Esophagus muscularis mucosa (tissue), 4 donors: Measurements from ENCODE around the gene TPX2. TPM values are rescaled to one million over a fixed set of nuclear protein-coding genes. Genes with fewer than 3 reads are reported as not detected.

Experiments used
- DNase-seq: peaks from one replicate; pipeline ENCODE4 v3.0.0-alpha.2; 2017; ENCODE audit errors: extremely low spot score
- H3K27ac ChIP-seq, 4 donors: fragments of 200-600 bp; sonication (generic); replicated peaks in 1 of 4; 1 replicate in 3 of 4; 2 replicates in 1 of 4; pipeline ENCODE4 v1.5.1; 2016 to 2019; ENCODE audit warnings: mild to moderate bottlenecking in 1 of 4
- H3K27me3 ChIP-seq, 4 donors: fragments of 200-600 bp; sonication (generic); one replicate each; pipeline versions ENCODE4 v1.5.1 to v1.6.0; 2016 to 2019
- H3K36me3 ChIP-seq, 4 donors: fragments of 200-600 bp; sonication (generic); one replicate each; pipeline ENCODE4 v1.5.1; 2016 to 2019
- H3K4me1 ChIP-seq, 4 donors: fragments of 200-600 bp; sonication (generic); one replicate each; pipeline ENCODE4 v1.5.1; 2016 to 2019
- H3K4me3 ChIP-seq, 4 donors: fragments of 200-600 bp; sonication (generic); 1 replicate in 2 of 4; 2 replicates in 2 of 4; pipeline ENCODE4 v1.5.1; 2016 to 2019; ENCODE audit warnings: mild to moderate bottlenecking in 4 of 4, moderate library complexity in 1 of 4
- H3K9me3 ChIP-seq, 4 donors: fragments of 200-600 bp; sonication (generic); 1 replicate in 3 of 4; 2 replicates in 1 of 4; pipeline ENCODE4 v1.5.1; 2016 to 2019
- CTCF ChIP-seq, 3 experiments: fragments of 200-600 bp in 2 of 3; fragments of 450-650 bp in 1 of 3; sonication (generic) in 2 of 3; IDR thresholded peaks; one replicate each; pipeline ENCODE4 v1.5.1; 2017 to 2019; ENCODE audit warnings: antibody characterized with exemption in 3 of 3, mild to moderate bottlenecking in 2 of 3, moderate library complexity in 1 of 3
- EP300 ChIP-seq: sonication (generic); formaldehyde crosslinking; IDR thresholded peaks from one replicate; pipeline ENCODE4 v1.6.1; 2017; ENCODE audit warnings: antibody characterized with exemption
- POLR2A ChIP-seq: fragments of 450-650 bp; IDR thresholded peaks from one replicate; pipeline ENCODE4 v1.6.1; 2017; ENCODE audit warnings: antibody characterized with exemption, moderate library complexity, mild to moderate bottlenecking, low read depth
- POLR2AphosphoS5 ChIP-seq, 2 donors: sonication (generic); formaldehyde crosslinking; IDR thresholded peaks; one replicate each; pipeline ENCODE4 v1.6.1; 2017; ENCODE audit warnings: antibody characterized with exemption in 2 of 2
- WGBS: methylation state at CpG from one replicate; pipeline ENCODE4 v1.1.5; 2018; 5-methylcytosine and 5-hydroxymethylcytosine counted together
- intact Hi-C: fragments of 100-400 bp; cut with DNase I; formaldehyde crosslinking; loops from one replicate; pipeline ENCODE4 v1.15.1; 2023
- total RNA-seq, 4 donors: library from RNA; depleted of rRNA; stranded (reverse); fragments of >200 nt; gene quantifications; one replicate each; pipeline versions ENCODE4 v1.1.0 to v1.2.1, GENCODE V29; 2016

TPX2 gene
- total RNA-seq, 4 donors from 2014 or later, result under 0.01 to 1.1 (median 0.38) TPM

GRCh38 chr20:31693987-31694661 is 45.0 kb upstream of the TPX2 start:
- no peaks in the 10 kb centered on the region for H3K27me3 ChIP-seq
- H3K4me1 ChIP-seq, result peaks cover 53 to 87% (median 69%) of the 10 kb centered on the region in 4 donors
- H3K27ac ChIP-seq, result peak overlapping the region in 3 of 4 donors; percentile 13 to 53 (median 41)
- no peaks in the 10 kb centered on the region for H3K9me3 ChIP-seq
- no peak overlapping the region for H3K4me3 ChIP-seq
- WGBS, result 83% methylated on average over 4 of the region's 4 CpGs
- TF ChIP-seq POLR2A (no peak), POLR2AphosphoS5 (IDR thresholded peaks at IDR 0.05) (no peak)
- DNase-seq, result no peak
- intact Hi-C loops, result no loop called here
- peaks cover 4 to 71% (median 23%) of the 10 kb centered on the region in 4 donors for H3K36me3 ChIP-seq

GRCh38 chr20:31694842-31695593 is 44.1 kb upstream of the TPX2 start:
- Histone ChIP-seq H3K9me3 (no peaks in the 10 kb centered on the region), H3K36me3 (peaks cover 4 to 71% (median 19%) of the 10 kb centered on the region in 4 donors), H3K27ac (peak overlapping the region in 3 of 4 donors; percentile 13 to 53 (median 41)), H3K4me3 (no peak overlapping the region), H3K4me1 (peaks cover 54 to 88% (median 71%) of the 10 kb centered on the region in 4 donors), H3K27me3 (no peaks in the 10 kb centered on the region)
- WGBS, result 94% methylated on average over 5 of the region's 5 CpGs
- no peak for DNase-seq
- intact Hi-C loops, result no loop called here
- TF ChIP-seq POLR2A (no peak), POLR2AphosphoS5 (IDR thresholded peaks at IDR 0.05) (no peak)

GRCh38 chr20:31695849-31696804 is 43.0 kb upstream of the TPX2 start:
- no peaks in the 10 kb centered on the region for H3K9me3 ChIP-seq
- no peaks in the 10 kb centered on the region for H3K27me3 ChIP-seq
- H3K36me3 ChIP-seq, result peaks cover 3 to 74% (median 17%) of the 10 kb centered on the region in 4 donors
- no peak overlapping the region for H3K4me3 ChIP-seq
- no peak for DNase-seq
- TF ChIP-seq POLR2A (no peak), POLR2AphosphoS5 (IDR thresholded peaks at IDR 0.05) (peak in 1 of 2 donors; percentile 63)
- H3K4me1 ChIP-seq, result peaks cover 60 to 91% (median 81%) of the 10 kb centered on the region in 4 donors
- intact Hi-C loops, result no loop called here
- WGBS, result 90% methylated on average over 12 of the region's 12 CpGs
- peak overlapping the region in 2 of 4 donors; percentile 41 to 53 for H3K27ac ChIP-seq

- Histone ChIP-seq H3K27ac (peak overlapping the region; percentile 61 to 79 (median 76)), H3K4me1 (peaks cover 76 to 93% (median 80%) of the 10 kb centered on the region in 4 donors), H3K9me3 (no peaks in the 10 kb centered on the region), H3K4me3 (no peak overlapping the region), H3K27me3 (no peaks in the 10 kb centered on the region), H3K36me3 (peaks cover 0 to 74% (median 12%) of the 10 kb centered on the region in 4 donors)
- TF ChIP-seq CTCF (IDR thresholded peaks at IDR 0.05) (no peak), EP300 (no peak), POLR2A (no peak), POLR2AphosphoS5 (IDR thresholded peaks at IDR 0.05) (no peak)
- DNase-seq, result no peak
- 96% methylated on average over 8 of the region's 8 CpGs for whole genome bisulfite sequencing
- intact Hi-C loops, result no loop called here
Observed at GRCh38 chr20:31698243-31698802, 40.8 kb upstream of the TPX2 start.

GRCh38 chr20:31698803-31699718 is 40.0 kb upstream of the TPX2 start:
- peaks cover 0 to 74% (median 7%) of the 10 kb centered on the region in 4 donors for H3K36me3 ChIP-seq
- no peaks in the 10 kb centered on the region for H3K27me3 ChIP-seq
- peaks cover 71 to 93% (median 76%) of the 10 kb centered on the region in 4 donors for H3K4me1 ChIP-seq
- 60% methylated on average over 6 of the region's 6 CpGs for WGBS
- DNase-seq, result no peak
- H3K4me3 ChIP-seq, result no peak overlapping the region
- intact Hi-C loops, result no loop called here
- no peaks in the 10 kb centered on the region for H3K9me3 ChIP-seq
- peak overlapping the region; percentile 61 to 79 (median 76) for H3K27ac ChIP-seq
- TF ChIP-seq POLR2AphosphoS5 (IDR thresholded peaks at IDR 0.05) (peak; percentile 79 to 88), EP300 (no peak), POLR2A (peak; percentile 17)
